ENCODE measurements around the gene CMYA5. TPM values are rescaled to one million over a fixed set of nuclear protein-coding genes. Genes with fewer than 3 reads are reported as not detected.

The CMYA5 gene
- total and polyA plus RNA-seq, 9 of the 15 experiments (the other 6 are each of a cell fraction or from before 2014, with no cell fraction given): 0.18 to 1.1 (median 0.32) TPM

DNA sequence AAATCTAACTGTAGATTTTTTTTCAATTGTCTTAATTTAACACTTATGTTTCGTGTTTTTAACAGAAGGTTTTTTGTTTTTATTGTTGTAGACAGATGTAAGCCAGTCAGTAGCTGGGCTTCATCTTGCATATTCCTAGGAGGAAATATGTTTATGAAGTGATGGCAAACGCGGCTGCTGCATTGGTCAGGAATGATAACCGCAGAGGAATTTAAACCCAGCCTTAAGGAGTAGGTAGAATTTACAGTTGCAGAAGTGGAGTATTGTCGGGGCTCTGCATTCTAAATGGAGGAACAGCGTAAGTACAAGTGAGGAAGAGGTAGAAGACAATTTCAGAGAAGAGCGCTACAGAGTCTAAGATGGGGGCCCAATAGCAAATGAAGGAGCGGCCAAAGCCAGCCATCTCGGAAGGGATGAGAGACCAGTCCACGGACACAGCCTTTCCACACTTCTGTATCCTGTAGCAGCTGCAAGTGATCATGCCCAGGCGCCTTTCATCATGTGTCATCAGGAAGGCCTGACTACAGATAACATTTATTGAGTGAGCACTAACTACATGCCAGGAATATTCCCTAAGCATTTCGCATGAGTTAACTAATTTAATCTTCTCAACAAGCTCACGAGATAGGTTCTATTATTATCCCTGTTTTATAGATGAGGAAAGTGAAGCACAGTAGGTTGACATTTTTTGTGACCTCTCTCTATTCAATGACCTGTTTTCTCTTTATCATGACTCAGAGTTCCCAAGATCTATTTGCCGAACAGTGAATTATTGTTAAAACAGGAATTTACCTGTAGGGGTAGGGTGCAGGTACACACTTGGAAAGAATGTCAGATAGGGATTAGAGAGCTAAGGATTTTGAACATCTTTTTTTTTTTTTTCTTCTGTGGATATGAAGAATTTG is 38.1 kb downstream of the CMYA5 start:
- FAIRE-seq (no peak), ATAC-seq (no peak), DNase-seq (ENCODE audit: extremely low read depth in 1 of 4, low spot score in 3 of 4) (no peak)
- Histone ChIP-seq H3K27me3 (ENCODE audit: control insufficient read depth in 2 of 2, insufficient read depth in 2 of 2, low read length in 2 of 2) (peaks cover 30 to 34% of the 10 kb centered on the region in 2 experiments), H3K9me1 (ENCODE audit: control insufficient read depth, insufficient read depth, low read length) (no peaks in the 10 kb centered on the region), H3K79me2 (ENCODE audit: control insufficient read depth, insufficient read depth, low read length) (no peaks in the 10 kb centered on the region), H3K36me3 (ENCODE audit: control insufficient read depth, insufficient read depth, low read length) (no peaks in the 10 kb centered on the region), H4K20me1 (replicated peaks; ENCODE audit: control insufficient read depth, insufficient read depth, low read length) (no peaks in the 10 kb centered on the region), H3K27ac (ENCODE audit: extremely low read depth, low read depth, low read length) (no peak overlapping the region), H2AFZ (ENCODE audit: low read depth, low read length) (no peak overlapping the region), H3K9ac (ENCODE audit: insufficient read depth in 1 of 2, low read depth in 2 of 2, low read length in 2 of 2) (no peak overlapping the region), H3K9me3 (replicated peaks; ENCODE audit: control insufficient read depth, insufficient read depth, low read depth, low read length) (no peaks in the 10 kb centered on the region), H3K4me1 (replicated peaks in 1 of 2; ENCODE audit: control insufficient read depth in 2 of 2, insufficient read depth in 2 of 2, low read length in 2 of 2) (no peaks in the 10 kb centered on the region), H3K4me2 (ENCODE audit: insufficient read depth, low read length) (no peak overlapping the region), H3K4me3 (no peak overlapping the region)
- CTCF ChIA-PET (ENCODE audit: low intra/inter-chr PET ratio): no interaction called here
- BruUV-seq (replicated peaks): no TSS peak
- in situ Hi-C loops (cut with MboI): no loop called here
- TF ChIP-seq HMGN3 (IDR thresholded peaks at IDR 0.05; ENCODE audit: borderline replicate concordance, extremely low read depth, insufficient read length, low read depth, low read length) (no peak), FOSL1 (tag; conservative IDR thresholded peaks at IDR 0.05) (0 out of 2 replicates have a peak, but pooled peaks have one; percentile 17)
- intact Hi-C loops (cut with micrococcal nuclease): no loop called here
- 4% methylated on average over 14 of the region's 14 CpGs for WGBS (ENCODE audit: insufficient coverage, low coverage, missing lambda C conversion rate)
- POLR2A ChIA-PET: no interaction called here

DNA sequence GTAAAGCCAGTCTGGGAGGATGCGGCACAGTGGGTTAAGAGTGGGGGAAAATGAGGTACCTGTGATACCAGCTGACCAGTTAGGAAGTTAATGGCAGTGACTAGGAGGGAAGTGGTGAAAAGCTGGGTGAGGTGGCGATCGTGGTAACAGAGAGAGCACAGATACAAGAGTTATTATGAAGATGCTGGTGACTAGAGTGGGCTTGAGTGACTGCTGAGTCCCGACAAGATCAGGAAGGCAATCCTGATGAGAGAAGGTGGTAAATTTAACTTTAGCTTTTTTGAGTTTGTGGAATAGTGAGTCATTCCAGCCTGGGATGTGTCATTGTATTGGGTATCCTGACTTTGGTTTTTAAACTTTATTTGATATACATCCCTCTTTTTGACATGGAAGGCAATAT is 38.8 kb downstream of the CMYA5 start:
- Histone ChIP-seq H3K4me1 (replicated peaks in 1 of 2; ENCODE audit: control insufficient read depth in 2 of 2, insufficient read depth in 2 of 2, low read length in 2 of 2) (no peaks in the 10 kb centered on the region), H3K9ac (ENCODE audit: insufficient read depth in 1 of 2, low read depth in 2 of 2, low read length in 2 of 2) (no peak overlapping the region), H2AFZ (ENCODE audit: low read depth, low read length) (no peak overlapping the region), H3K79me2 (ENCODE audit: control insufficient read depth, insufficient read depth, low read length) (no peaks in the 10 kb centered on the region), H3K9me1 (ENCODE audit: control insufficient read depth, insufficient read depth, low read length) (no peaks in the 10 kb centered on the region), H4K20me1 (replicated peaks; ENCODE audit: control insufficient read depth, insufficient read depth, low read length) (no peaks in the 10 kb centered on the region), H3K4me3 (no peak overlapping the region), H3K9me3 (replicated peaks; ENCODE audit: control insufficient read depth, insufficient read depth, low read depth, low read length) (no peaks in the 10 kb centered on the region), H3K27me3 (ENCODE audit: control insufficient read depth in 2 of 2, insufficient read depth in 2 of 2, low read length in 2 of 2) (peaks cover 30 to 34% of the 10 kb centered on the region in 2 experiments), H3K36me3 (ENCODE audit: control insufficient read depth, insufficient read depth, low read length) (no peaks in the 10 kb centered on the region), H3K27ac (ENCODE audit: extremely low read depth, low read depth, low read length) (no peak overlapping the region), H3K4me2 (ENCODE audit: insufficient read depth, low read length) (no peak overlapping the region)
- BruUV-seq (replicated peaks): no TSS peak
- in situ Hi-C loops (cut with MboI): no loop called here
- POLR2A ChIA-PET: no interaction called here
- CTCF ChIA-PET (ENCODE audit: low intra/inter-chr PET ratio): no interaction called here
- intact Hi-C loops (cut with micrococcal nuclease): no loop called here
- ATAC-seq (no peak), DNase-seq (ENCODE audit: extremely low read depth in 1 of 4, low spot score in 3 of 4) (no peak), FAIRE-seq (no peak)
- TF ChIP-seq TAF7 (tag; IDR thresholded peaks at IDR 0.05): no peak
- no peak for TF ChIP-seq TSC22D4 (tag; IDR thresholded peaks at IDR 0.05)
- 6% methylated on average over 4 of the region's 4 CpGs for WGBS (ENCODE audit: insufficient coverage, low coverage, missing lambda C conversion rate)

Data from K562 (cell line).